Measurements from ENCODE around the gene CACNA1A.
"Not testable (repeated sequence)": the region's sequence is repeated elsewhere in the genome, so short reads cannot be mapped to it uniquely, and the experiment has no call there.

CACNA1A gene

DNA sequence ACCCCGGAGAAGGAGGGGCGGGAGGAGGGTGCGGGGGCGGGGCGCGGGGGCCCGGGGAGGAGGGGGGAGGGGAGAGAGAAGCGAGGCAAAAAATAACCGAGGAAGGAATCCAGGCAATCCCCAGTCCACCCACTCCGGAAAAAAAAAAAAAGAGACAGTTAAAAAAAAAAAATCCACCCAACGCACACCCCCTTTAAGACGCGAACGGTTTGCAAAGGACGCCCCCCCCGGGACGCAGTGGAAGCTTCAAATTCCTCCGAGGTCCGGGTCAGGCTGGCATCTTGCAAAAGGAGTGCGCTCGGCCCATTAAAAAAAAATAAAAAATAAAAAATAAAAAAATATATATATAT is at the start of gene CACNA1A:
Gene CACNA1A (minus strand): TSS at position 9 of the 350 bp plus-strand sequence. CDS start 255 bp downstream, outside the sequence.
- DNase-seq (ENCODE audit: low spot score), result no peak

DNA sequence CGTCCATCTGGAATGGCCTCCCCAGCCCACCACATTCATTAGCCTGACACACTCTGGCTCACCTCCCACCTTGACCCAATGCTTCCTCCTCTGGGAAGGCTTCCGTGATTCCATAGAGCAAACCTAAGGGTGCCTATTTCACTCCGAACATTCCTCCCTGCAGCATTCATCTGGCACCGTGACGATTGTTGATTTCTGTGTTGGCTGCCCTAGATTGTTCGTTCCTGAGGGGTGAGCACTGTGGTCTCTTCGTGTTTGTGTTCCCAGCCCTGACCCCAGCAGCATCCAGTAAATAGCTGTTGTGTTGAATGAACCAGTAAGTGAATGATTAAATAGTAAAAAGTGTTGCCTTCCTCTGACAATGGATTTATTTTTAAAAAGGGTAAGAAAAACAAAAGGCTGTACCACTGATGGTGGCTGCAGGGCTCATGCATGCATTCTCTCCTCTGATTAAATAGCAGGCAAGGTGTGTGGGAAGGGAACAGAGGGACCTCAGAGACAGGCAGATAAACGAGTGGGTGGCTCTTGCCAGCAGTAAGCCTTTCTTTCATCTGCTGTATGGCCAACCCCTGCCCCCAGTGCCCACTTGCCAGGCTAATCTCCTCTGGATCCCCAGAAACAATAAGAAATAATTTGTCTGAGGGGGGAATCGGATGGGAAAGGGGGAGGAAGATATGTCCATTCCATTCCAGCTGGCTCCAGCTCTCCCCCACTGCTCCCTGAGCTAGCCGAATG is 48.4 kb upstream of the CACNA1A start:
- no peak for DNase-seq (ENCODE audit: low spot score)

DNA sequence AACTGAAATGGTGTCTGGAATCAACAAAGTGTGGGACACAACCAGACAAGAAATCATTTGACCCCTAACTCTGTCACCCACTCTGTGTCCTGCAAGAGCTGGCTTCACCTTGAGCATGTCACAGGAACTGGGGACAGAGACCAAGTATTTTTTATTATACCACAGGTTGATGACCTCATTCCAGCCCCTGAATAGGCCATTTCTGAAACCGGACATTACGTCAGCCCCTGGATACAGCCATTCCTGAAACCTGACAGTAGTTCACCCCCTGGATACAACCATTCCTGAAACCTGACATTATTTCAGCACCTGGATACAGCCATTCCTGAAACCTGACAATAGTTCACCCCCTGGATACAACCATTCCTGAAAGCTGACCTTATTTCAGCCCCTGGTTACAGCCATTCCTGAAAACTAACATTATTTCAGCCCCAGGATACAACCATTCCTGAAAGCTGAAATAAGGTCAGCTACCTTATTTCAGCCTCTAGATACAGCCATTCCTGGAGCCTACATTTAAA is 47.7 kb upstream of the CACNA1A start:
- no peak for DNase-seq (ENCODE audit: low spot score)

DNA sequence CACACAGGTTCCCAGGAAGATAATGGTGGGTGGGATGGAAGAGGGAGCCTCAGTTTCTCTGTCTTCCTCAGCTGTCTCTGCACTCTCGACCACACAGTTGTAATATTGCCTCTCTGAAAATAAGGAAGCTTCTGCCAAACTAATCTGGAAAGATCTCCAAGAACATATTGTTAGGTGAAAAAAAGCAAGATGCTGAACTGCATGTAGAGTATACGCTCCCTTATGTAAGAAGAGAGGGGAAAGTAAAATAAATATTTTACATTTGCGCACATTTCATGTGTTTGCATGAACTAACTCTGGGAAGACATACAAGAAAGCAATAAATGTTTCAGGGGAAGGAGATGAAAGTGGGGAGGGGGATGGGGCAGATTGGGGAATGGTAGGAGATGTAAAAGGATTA is 41.9 kb upstream of the CACNA1A start:
- no peak for DNase-seq (ENCODE audit: low spot score)

DNA sequence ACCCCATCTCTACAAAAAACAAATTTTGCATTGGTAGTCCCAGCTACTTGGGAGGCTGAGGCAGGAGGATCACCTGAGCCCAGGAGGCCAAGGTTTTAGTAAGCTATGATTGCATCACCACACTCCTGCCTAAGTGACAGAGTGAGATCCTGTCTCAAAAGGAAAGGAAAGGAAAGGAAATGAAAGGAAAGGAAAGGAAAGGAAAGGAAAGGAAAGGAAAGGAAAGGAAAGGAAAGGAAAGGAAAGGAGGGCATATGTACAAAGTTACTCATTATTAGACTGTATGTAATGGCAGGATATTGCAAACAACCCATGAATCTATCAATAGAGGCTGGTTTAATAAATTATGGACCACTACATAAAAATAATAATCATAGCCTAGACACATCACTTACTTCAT is 40.8 kb upstream of the CACNA1A start:
- DNase-seq (ENCODE audit: low spot score), result no peak

DNA sequence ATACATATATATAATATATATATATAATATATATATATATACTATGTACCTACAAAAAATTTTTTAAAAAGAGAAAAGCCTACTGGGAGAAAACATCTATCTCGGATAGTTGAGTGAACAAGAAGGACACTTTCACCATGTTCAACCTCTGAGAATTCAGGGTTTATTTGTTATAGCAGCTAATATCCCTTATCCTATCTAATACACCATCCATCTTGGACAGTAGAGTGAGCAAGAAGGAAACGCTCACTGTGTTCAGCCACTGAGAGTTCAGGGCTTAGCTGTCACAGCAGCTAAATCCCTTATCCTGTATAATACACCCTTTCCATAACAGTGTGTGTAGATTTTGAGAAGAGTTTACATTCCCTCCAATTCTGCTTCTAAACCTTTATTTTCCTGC is 38.1 kb upstream of the CACNA1A start:
- no peak for DNase-seq (ENCODE audit: low spot score)

DNA sequence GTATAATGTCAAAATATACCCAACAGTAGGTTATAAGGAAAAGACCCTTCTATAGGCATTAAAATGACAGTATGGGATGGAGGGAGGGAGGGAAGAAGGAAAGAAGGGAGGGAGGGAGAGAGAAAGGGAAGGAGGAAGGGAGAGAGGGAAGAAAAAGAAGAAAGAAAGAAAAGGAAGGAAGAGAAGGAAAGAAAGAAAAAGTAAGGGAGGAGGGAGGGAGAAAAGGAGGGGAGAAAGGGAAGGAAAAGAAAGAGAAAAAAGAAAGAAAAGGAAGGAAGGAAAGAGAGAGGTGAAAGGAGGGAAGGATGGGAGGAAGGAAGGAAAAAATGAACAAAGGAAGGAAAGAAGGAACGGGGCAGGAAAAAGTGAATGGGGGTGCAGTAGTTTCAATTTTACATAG is 35.3 kb upstream of the CACNA1A start:
- no peak for DNase-seq (ENCODE audit: low spot score)

DNA sequence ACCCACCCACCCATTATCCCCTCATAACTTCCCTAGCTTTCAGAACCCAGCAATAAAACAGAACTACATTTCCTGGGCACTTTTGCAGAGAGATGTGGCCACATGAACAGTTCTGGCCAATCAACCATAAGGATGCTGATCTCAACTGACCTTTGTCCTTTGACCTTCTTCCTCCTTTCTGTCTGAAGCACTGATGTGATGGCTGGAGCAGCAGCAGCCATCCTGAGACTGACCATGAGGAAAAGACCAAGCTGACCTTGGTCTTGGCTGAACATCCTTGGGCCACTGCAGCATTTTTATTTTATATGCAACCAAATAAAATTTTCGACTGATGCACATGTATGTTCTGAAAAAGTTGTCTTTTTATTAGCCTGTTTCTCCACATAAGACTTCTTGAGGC is 33.1 kb upstream of the CACNA1A start:
- DNase-seq (ENCODE audit: low spot score), result no peak

DNA sequence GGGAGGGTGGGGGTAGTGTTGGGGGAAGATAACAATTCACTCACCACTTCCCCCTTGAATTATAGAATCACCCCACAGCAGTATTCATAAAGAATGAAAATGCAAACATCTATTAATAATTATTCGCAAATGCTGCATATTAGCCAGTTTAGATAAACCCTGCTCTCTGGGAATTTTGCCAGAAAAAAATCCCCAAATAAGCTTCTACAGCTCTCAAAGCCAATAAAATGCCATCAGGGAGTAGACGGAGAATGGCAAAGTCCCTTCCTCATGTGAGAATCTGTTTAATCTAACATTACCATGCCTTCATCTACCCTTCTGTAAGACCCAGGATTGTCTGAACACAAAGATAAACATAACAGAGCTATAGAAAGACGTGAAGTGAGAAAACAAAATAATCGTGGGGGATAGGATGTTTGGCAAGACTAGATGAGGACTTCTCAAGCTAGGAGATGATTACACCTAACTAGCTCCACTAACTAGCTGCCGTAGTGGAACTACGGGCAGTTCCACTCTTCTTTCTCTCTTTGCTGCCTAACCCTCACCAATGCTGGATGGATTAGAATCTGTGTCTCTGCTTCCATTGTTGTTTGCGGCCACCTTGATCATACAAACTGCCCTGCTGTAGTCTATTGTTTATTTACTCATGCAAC is 32.4 kb upstream of the CACNA1A start:
- no peak for DNase-seq (ENCODE audit: low spot score)

DNA sequence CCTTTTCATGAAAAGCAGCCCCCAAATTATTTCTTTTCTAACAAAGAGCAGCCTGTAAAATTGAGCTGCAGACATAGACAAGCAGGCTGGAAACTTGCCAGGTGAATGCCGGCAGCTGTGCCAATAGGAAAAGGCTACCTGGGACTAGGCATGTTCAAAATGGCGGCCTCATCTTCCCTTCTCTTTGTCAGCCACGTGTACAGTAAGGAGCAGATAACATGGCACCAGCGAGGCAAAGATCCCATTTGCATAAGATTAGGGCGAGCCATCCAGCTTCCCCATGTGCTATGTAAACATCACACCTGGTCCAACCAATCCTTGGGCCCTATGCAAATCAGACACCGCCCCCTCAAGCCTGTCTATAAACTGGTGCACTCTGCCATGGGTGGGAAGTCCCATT is 31.2 kb upstream of the CACNA1A start:
- DNase-seq (ENCODE audit: low spot score), result no peak

DNA sequence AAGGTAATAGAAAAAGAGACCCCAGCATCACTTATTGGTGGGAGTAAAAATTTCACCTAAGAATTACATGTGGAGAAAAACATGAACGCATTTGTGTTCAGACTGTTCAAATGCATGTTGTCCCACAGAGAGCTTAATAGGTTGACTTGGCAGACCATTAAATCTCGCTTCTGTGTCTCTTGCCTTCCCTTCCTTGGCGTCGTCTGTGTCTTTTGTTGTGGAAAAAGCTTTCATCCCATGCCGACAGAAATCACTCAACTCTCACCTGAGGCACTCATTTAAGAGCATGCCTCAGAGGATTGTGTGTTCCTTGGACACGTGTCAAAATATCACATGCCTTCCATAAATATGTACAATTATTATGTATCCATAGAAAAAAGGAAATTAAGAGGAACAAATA is 24.4 kb upstream of the CACNA1A start:
- DNase-seq (ENCODE audit: low spot score), result no peak

DNA sequence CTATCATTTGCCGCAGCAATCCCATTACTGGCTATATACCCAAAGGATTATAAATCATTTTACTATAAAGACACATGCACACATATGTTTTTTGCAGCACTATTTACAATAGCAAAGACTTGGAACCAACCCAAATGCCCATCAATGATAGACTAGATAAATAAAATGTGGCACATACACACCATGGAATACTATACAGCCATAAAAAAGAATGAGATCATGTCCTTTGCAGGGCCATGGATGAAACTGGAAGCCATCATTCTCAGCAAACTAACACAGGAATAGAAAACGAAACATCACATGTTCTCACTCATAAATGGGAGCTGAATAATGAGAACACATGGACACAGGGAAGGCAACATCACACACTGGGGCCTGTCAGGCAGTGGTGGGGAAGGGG is 23.4 kb upstream of the CACNA1A start:
- not testable (repeated sequence) for DNase-seq (ENCODE audit: low spot score)

DNA sequence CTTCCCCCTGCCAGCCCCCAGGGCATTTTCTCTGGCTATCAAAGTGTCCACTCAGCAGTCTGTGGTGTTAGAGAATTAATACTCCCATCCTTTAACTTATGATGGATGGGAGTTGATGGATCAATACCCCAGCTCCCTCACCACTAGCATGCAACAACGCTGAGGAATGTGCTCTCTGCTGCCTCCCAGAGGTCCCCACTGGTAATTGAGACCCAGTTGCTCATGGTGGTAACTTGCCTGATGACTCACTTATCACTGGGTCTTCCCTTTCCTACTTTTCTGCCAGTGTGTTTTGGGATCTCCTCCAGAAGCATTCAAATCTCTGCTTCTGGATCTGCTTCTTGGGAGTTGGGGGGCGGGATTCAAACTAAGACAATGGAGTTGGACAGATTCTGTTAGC is 20.3 kb upstream of the CACNA1A start:
- DNase-seq (ENCODE audit: low spot score), result no peak

DNA sequence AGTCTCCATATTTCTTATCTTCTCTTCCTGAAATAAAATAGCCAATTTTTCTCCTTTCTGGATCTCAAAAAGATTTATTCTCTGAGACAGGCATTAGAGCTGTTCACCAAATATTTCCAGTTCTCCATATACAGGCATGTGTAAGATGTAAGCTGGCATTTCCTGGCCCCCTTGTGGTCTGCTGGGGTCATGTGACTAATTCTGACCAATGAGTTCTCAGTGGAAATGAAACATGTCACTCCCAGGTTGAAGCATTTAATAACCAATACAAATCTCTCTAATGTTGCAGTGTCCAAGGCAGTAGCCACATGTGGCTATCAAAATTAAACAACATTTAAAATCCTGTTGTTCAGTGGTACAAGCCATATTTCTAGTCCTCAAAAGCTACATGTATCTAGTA is 14.8 kb upstream of the CACNA1A start:
- DNase-seq (ENCODE audit: low spot score), result no peak

DNA sequence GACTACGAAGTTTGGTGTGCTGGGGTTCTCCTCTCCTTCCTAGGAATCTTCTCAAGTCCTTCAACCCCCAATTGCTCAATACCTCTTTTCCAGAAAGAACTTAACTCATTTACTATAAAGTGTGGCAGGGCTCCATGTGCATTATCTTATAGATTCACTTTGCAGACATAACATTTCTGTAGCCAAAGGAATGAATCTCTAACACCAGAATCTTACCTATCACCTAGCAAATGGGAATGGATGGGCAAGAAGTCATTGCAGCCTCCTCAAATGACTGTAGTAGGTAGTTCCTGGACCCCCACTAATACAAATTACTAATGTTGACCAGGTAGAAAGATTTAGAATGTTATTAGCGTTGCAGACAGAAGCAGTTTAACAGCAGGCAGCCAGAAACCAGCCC is 5.7 kb upstream of the CACNA1A start:
- no peak for DNase-seq (ENCODE audit: low spot score)

DNA sequence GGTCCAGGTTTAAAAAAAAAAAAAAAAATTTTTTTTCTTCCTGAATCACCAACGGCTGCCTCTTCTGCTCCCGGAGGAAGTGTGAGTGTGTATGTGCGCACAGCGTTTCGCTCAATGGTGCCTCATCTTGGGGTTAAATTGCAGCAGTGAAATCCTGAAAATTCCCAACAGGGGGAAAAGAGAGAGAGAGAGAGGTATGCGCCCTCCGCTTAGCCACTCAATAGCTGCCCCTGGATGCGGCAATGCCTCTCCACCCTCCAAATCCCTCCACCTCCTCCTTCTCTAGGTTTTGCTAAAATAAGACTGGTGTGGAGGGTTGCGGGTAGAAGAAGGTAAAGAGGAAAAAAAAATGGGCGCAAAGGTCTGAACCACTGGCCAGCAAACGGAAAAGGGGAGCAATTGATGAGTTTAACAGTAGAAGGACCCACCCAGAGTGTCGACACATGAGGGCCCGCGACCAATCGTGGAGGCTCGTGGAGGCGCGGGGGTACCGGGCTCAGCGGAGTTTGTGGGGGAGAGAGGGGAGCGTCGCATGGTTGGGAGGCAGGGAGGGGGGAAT is 853 bp upstream of the CACNA1A start:
- DNase-seq (ENCODE audit: low spot score), result no peak

DNA sequence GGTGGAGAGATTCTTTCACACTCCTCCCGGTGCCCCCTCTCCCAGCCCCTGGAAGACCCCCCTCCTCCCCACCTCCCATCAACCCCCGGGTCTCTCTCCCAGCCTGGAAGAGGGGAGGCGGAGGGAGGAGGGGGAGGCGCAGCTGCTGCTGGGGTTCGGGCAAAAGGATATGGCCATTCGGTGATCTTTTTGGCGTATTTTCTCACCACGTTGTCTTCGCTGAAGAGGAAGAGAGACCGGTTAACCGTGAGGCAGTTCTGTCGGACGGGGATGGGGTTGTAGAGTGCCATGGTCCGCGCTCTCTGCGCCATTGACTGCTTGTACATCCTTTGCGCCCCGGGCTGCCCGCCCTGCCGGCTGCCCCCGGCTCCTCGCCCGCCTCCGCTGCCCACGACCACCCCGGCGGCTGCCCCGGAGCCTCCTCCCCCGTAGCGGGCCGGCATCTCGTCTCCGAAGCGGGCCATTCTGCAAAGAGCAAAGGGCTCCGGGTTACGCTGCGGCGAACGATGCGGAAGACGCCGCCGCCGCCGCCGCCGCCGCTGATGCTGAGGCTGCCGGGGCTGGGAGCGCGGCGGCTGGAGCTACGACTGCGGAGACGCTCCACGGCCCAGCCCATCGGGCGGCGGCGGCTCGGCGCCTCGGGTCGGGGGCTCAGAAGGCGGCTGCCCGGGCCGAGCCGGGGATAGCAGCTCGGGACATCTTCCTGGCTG is 363 bp downstream of the CACNA1A start:
- DNase-seq (ENCODE audit: low spot score), result no peak

DNA sequence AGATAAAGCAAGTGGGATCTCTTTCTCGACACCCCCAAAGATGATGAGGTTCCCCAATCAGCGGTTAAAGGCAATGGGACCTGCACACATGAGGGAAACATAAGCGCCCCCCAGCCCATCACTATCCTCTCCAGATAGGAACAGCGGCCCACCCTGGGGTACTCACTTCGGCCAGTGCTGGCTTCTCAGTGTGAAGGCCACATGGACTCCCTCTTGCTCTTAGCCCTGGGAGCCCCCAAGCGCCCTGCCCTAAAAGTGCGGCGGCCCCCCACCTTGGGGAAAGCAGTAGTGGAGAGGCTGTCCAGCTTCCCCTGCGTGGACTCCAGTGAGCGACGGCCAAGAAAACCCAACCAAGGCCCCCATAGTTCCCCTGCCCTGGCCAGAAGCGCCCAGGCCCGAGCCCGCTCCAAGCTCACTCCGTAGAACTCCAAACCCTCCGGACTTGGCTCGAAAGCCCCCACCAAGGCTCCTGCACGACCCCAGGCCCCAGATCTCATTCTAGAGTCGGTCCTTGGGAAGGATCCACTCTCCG is 1.0 kb downstream of the CACNA1A start:
- no peak for DNase-seq (ENCODE audit: low spot score)

DNA sequence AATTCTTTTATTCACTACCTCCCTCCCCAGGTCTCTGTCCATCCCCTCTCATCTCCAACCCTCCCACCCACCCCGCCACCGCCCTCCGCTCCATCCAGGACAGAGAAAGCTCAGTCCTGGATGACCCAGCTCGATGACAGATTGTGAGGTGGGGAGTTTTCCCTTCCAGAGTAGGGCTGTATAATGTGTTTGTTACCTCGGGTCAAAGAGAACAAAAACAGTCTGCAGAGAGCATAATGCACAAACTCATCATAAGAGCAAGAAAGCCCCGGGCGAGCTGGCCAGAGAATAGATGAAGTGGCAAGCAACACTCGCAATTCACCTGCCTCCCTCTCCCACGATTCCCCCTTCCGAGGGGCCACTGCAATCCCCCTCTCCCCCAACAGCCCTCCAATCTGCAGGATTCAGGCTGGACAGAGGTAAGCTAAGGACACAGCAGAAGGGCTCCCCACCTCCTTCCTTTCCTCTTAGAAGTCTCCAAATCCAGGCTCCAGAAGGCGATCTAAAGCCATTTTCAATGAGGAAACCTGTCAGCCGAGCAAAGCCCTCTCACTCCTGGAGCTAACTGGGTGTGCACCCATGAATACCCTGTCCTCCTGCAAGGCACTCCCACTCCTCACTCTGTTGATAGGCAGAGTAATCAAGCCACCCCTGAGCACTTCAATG is 2.6 kb downstream of the CACNA1A start:
- DNase-seq (ENCODE audit: low spot score), result no peak

DNA sequence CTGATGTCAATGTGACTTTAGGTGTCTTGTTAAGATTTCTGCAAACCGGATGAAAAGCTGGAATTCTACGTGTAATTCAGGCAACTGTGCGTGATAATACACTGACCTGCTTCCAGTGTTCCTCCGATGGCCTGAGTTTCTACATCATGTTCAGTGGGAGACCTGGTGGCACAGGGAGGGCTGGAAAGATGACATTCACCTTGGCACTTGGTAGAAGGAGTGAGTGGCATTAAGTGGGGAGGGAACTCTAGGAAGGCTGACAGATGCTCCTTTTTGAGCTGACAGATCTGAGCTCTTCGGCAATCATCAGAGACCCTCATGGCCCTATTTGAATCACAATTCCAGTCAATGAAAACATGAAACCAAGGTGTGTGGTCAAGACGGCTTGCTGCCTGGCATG is 4.0 kb downstream of the CACNA1A start:
- no peak for DNase-seq (ENCODE audit: low spot score)

DNA sequence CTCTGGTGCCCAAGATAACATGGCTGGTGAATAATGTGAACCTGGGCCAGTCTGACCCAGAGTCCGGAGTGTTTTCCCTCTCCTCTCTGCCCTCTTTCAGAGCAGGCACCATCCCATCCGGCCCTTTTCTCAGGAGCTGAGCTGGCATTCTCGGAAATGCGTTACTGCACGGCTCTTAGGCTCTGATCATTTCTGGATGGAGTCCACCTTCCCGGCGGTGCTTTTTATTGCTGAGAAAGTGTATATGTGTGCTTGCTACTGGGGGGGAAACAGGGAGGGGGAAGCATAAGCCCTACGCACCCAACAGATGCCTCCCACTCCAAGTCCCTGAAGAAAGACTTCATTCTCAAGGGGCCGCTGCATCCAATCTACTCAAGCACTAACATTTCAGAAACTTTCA is 6.6 kb downstream of the CACNA1A start:
- no peak for DNase-seq (ENCODE audit: low spot score)

Measured in left forelimb (tissue), 1 donor.